Natural killer cell (primary cell): ENCODE results near the gene DNAH3. TPM values are rescaled to one million over a fixed set of nuclear protein-coding genes. Genes with fewer than 3 reads are reported as not detected.

ENCODE experiments used
- ATAC-seq, 3 donors: fragments of 150-1000 bp in 2 of 3; fragments of 200-7000 bp in 1 of 3; cut with Tn5 transposase; 1 replicate in 1 of 3; 2 replicates in 2 of 3; pipeline ENCODE4 v1.10.0; 2021; ENCODE audit warnings: mild to moderate bottlenecking in 2 of 3, moderate library complexity in 2 of 3
- DNase-seq, 2 donors: peaks; one replicate each; pipeline versions ENCODE4 v3.0.0 to v3.0.0-alpha.2; 2013 to 2021; ENCODE audit warnings: mixed read lengths in 1 of 2
- H3K27ac ChIP-seq: one replicate; pipeline ENCODE4 v1.5.1; 2013; ENCODE audit warnings: mild to moderate bottlenecking, low read length
- H3K27me3 ChIP-seq: one replicate; pipeline ENCODE4 v1.6.1; 2013; ENCODE audit warnings: low read length; ENCODE audit not compliant: control insufficient read depth, insufficient read depth
- H3K36me3 ChIP-seq: one replicate; pipeline ENCODE4 v1.6.1; 2013; ENCODE audit warnings: low read length; ENCODE audit not compliant: control insufficient read depth, insufficient read depth
- H3K4me1 ChIP-seq: one replicate; pipeline ENCODE4 v1.6.1; 2013; ENCODE audit warnings: low read length; ENCODE audit not compliant: control insufficient read depth, insufficient read depth
- H3K4me3 ChIP-seq: one replicate; pipeline ENCODE4 v1.5.1; 2013; ENCODE audit warnings: low read length
- H3K9me3 ChIP-seq: one replicate; pipeline ENCODE4 v1.6.1; 2013; ENCODE audit warnings: low read length; ENCODE audit not compliant: control insufficient read depth, insufficient read depth
- H3K27ac Mint-ChIP-seq, 2 donors: one replicate each; pipeline ENCODE4 v1.8.0; 2022; ENCODE audit warnings: mild to moderate bottlenecking in 2 of 2, mixed read lengths in 2 of 2, moderate library complexity in 1 of 2
- H3K27me3 Mint-ChIP-seq, 2 donors: one replicate each; pipeline ENCODE4 v1.8.0; 2022; ENCODE audit warnings: low read depth in 2 of 2, mixed read lengths in 2 of 2
- H3K36me3 Mint-ChIP-seq: one replicate; pipeline ENCODE4 v1.8.0; 2022; ENCODE audit warnings: mixed read lengths
- H3K4me1 Mint-ChIP-seq, 2 donors: one replicate each; pipeline ENCODE4 v1.8.0; 2022; ENCODE audit warnings: mixed read lengths in 2 of 2
- H3K4me3 Mint-ChIP-seq: one replicate; pipeline ENCODE4 v1.8.0; 2022; ENCODE audit warnings: mild to moderate bottlenecking, moderate library complexity, mixed read lengths
- H3K9me3 Mint-ChIP-seq, 2 donors: one replicate each; pipeline ENCODE4 v1.8.0; 2022; ENCODE audit warnings: mixed read lengths in 2 of 2
- CTCF ChIP-seq: fragments of 200-600 bp; IDR thresholded peaks from one replicate; pipeline ENCODE4 v1.8.0; 2022; ENCODE audit warnings: antibody characterized with exemption
- WGBS: methylation state at CpG from one replicate; pipeline ENCODE4 v1.1.7; 2013; ENCODE audit warnings: missing lambda C conversion rate; ENCODE audit not compliant: insufficient coverage; 5-methylcytosine and 5-hydroxymethylcytosine counted together
- intact Hi-C: fragments of 100-400 bp; cut with micrococcal nuclease; formaldehyde crosslinking; loops from one replicate; pipeline ENCODE4 v1.14.2; 2022
- total RNA-seq, 4 donors: library from RNA; stranded (reverse); fragments of 120-200 nt in 1 of 4; gene quantifications; one replicate each; pipeline versions ENCODE4 v1.2.3 to v1.2.4, GENCODE V29; 2013 to 2022

Gene DNAH3
- not detected for total RNA-seq
- total RNA-seq (2013), result not detected

- ATAC-seq (no peak), DNase-seq (no peak)
- Mint-ChIP-seq H3K9me3 (no peaks in the 10 kb centered on the region), H3K4me3 (no peak within 1 kb of the TSS), H3K4me1 (no peaks in the 10 kb centered on the region), H3K27ac (no peak within 1 kb of the TSS), H3K36me3 (no peaks in the 10 kb centered on the region), H3K27me3 (peaks cover 10 to 18% of the 10 kb centered on the region in 2 donors)
- Histone ChIP-seq H3K27me3 (no peaks in the 10 kb centered on the region), H3K9me3 (no peaks in the 10 kb centered on the region), H3K4me1 (no peaks in the 10 kb centered on the region), H3K36me3 (no peaks in the 10 kb centered on the region), H3K27ac (no peak within 1 kb of the TSS), H3K4me3 (no peak within 1 kb of the TSS)
- TF ChIP-seq CTCF, result no peak
- intact Hi-C loops, result no loop called here
- 12% methylated on average over 8 of the region's 8 CpGs for WGBS
These were observed at the start of gene DNAH3 for GRCh38 chr16:21150375-21151001. Gene DNAH3, minus strand, starts transcription at chr16:21150846. Its CDS starts 527 bp downstream, at chr16:21150319.

GRCh38 chr16:21199607-21200218 is 49.1 kb upstream of the DNAH3 start:
- H3K27ac Mint-ChIP-seq, result no peak overlapping the region

GRCh38 chr16:21197621-21198020 is 47.0 kb upstream of the DNAH3 start:
- TF ChIP-seq CTCF, result no peak
- no peaks in the 10 kb centered on the region for H3K9me3 Mint-ChIP-seq
- H3K27me3 ChIP-seq, result peaks cover 2% of the 10 kb centered on the region
- ATAC-seq (no peak), DNase-seq (no peak)
- no peak overlapping the region for H3K27ac Mint-ChIP-seq
- peaks cover 29 to 30% of the 10 kb centered on the region in 2 donors for H3K27me3 Mint-ChIP-seq
- H3K27ac ChIP-seq, result no peak overlapping the region
- H3K36me3 Mint-ChIP-seq, result no peaks in the 10 kb centered on the region
- H3K4me1 ChIP-seq, result no peaks in the 10 kb centered on the region
- no peaks in the 10 kb centered on the region for H3K4me1 Mint-ChIP-seq
- 75% methylated on average over 3 of the region's 3 CpGs for WGBS
- intact Hi-C loops, result no loop called here
- H3K4me3 ChIP-seq, result no peak overlapping the region
- H3K4me3 Mint-ChIP-seq, result no peak overlapping the region
- H3K9me3 ChIP-seq, result no peaks in the 10 kb centered on the region
- H3K36me3 ChIP-seq, result no peaks in the 10 kb centered on the region

More at GRCh38 chr16:21199607-21200218, 49.1 kb upstream of the DNAH3 start:
- Mint-ChIP-seq H3K36me3 (no peaks in the 10 kb centered on the region), H3K27me3 (peaks cover 20 to 36% of the 10 kb centered on the region in 2 donors), H3K4me3 (no peak overlapping the region), H3K9me3 (no peaks in the 10 kb centered on the region), H3K4me1 (no peaks in the 10 kb centered on the region)
- TF ChIP-seq CTCF, result no peak
- no peaks in the 10 kb centered on the region for H3K9me3 ChIP-seq
- H3K36me3 ChIP-seq, result no peaks in the 10 kb centered on the region
- H3K4me1 ChIP-seq, result no peaks in the 10 kb centered on the region
- no peak overlapping the region for H3K27ac ChIP-seq
- H3K4me3 ChIP-seq, result no peak overlapping the region
- ATAC-seq (no peak), DNase-seq (no peak)
- intact Hi-C loops, result no loop called here
- peaks cover 2% of the 10 kb centered on the region for H3K27me3 ChIP-seq
- WGBS, result 71% methylated on average over 5 of the region's 5 CpGs
